GM10847 (cell line): ENCODE measurements around the gene ROPN1L.

Experiments
- POLR2A ChIP-seq: IDR thresholded peaks from 2 replicates; pipeline ENCODE4 v1.6.1; 2011; ENCODE audit not compliant: insufficient read length; ENCODE audit errors: extremely low read depth

The ROPN1L gene

DNA sequence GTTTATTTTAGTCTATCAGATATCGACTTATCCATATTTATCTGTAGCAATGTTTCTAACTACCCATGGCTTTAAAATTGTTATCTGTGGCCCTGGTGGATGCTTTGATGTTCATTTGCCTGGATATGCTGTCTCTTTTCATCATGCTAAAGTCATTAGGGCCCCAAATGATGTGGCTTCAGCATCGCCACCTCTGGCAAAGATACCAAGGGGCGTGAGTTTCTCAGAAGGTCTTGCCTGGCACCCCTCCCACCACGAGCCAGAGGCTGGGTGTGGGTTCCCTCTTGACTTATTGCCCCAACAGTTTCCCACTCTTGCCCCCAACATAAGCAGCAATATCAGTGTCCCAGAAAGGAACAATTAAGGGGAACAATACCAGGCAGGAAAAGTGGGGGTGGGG lies 5.4 kb downstream of the ROPN1L start:
- no peak for TF ChIP-seq POLR2A

DNA sequence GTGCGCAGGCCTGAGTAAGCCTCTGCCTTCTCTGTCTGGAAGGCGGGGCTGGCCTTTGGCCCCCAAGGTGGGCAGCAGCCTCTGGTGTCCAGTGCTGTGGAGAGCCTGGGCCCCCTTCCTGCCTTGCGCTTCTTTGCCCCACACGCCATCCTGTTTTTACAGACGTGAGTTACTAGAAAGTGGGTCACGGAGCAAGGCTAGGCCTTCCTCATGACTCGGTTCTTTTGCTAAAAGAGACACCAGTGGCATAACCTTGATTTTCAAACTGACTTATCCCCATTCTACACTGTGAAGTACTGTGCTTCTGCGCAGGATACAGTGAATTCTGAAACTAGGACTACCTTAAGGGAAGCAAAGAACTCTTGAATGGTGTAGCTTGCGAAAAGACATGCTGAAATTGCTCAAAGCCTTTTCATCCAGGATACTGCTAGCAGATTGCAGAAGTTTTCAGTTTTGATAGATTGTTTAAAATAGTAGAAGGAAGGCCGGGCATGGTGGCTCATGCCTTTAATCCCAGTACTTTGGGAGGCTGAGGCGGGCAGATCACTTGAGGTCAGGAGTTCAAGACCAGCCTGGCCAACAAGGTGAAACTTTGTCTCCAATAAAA lies 7.2 kb downstream of the ROPN1L start:
- TF ChIP-seq POLR2A: no peak

DNA sequence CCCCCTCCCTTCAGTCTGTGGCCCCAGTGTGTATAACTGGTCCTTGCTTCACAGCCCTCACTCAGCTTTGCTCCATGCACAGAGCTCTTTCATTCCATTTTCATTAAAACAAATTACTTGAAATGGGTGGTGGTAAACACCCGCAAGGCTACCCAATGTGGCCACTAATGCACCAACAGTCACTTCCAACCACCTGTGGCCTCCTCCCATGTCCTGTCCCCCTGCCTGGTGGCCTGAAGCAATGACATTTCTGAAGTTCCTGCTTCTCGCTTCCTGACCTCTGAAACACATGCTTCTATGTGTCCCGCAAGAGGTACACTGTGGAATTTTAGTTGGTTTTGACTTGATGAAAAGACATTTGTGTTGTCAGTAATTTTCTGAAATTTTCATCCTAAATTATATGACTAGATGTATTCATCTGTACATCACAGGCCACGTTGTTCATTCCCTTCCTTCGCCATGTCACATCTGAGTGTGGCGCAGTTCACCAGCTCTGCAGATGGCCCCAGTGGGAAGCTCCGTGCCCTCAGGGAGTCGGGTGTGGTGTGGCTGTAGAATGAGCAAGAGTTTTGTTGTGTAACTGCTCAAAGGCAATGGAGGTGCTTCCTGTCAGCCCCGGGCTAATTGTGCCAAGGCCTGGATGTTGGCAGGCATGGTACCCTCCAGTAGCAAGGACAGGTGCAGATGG lies 9.6 kb downstream of the ROPN1L start:
- TF ChIP-seq POLR2A: no peak

DNA sequence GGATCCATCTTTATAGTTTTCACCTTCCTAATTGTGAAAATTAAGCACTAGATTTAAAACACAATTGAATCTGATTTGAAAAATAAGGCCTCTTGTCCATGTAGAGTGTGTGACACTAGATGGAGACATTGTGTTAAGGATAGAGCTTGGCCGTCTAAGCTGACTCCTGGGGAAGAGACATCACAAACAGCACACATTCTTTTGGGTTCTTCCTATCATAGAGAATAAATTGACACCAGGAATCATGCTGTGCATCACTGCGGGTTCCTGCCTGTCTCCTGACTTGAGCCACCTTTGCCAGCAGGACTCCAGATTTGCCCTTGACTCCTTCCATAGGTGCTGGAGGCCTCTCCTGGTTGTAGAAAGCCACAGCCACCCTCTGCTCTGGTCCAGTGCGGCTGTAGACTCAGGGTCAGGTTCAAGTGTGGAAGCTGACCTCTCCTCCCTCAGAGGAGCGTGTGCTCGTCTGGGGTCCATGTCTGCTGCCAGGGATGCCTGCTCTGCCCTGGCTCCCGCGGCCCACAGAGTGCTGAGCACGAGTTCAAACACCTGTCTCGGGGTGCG lies 11.2 kb downstream of the ROPN1L start:
- no peak for TF ChIP-seq POLR2A

DNA sequence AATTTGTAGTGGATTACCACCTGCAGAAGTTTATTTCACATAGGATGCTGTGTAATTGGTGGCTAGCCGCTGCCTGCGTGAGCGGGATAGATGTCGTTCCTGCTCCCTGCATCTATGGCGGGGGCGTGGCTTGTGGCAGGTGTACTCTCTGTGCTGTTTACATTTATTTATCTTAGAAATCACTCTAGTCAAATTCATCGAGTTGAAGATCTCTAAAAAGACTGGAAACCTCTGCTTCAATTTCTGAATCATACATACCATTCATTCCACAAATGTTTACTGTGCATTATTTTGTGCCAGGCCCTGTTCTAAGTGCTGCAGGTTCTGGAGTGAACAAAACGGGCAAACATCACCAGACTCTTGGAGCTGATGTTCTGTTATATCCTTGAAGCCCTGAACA lies 11.9 kb downstream of the ROPN1L start:
- TF ChIP-seq POLR2A: no peak

DNA sequence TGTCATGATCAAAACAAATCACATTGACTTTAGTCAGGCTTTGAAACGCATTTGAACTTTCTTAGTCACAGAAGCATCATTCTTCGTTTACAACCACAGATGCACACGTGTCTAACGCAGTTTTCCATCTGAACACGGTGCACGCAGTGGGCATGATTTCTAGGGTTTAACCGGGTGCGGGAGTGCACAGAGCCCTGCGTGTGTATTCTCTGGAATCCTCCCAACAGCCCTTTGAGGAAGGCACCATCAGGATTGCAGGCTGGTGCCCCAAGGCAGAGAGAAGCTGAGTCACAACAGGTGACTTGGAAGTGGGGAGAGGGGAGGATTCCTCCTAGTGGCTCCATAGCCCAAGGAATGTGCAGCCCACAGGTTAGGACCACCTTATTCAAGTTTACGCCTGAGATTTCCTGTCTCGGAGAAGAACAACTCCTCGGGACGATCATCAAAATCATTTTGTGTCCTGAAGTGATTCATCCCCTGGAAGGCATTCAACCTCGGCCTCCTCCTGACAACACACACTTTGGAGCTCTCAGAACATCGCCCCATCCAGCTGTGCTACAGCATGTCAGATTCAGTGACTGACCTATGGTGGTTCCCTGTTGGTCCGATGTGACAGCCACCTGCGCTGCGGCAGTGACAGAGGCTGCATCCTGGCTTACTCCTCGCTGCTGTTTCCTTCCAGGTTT lies 13.1 kb downstream of the ROPN1L start:
- TF ChIP-seq POLR2A: no peak

DNA sequence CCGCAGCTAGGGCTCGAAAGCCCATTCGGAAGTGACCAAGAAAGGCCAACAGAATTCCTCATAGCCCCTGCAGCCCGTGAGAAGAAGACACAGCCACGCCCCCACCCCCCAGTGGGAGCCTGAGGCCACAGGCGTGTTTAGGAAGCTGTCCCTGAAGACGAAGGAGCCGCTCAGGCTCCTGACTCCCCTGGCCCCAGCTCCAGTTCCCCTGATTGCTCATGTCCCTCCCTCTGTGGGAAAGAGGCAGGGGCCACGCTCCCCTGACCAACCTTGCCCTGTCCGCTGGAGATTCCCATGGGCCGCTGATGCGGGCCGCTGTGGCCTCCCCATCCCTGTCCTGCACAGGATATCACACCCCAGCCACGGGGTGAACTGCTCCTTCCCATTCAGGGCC lies 13.6 kb downstream of the ROPN1L start:
- no peak for TF ChIP-seq POLR2A

DNA sequence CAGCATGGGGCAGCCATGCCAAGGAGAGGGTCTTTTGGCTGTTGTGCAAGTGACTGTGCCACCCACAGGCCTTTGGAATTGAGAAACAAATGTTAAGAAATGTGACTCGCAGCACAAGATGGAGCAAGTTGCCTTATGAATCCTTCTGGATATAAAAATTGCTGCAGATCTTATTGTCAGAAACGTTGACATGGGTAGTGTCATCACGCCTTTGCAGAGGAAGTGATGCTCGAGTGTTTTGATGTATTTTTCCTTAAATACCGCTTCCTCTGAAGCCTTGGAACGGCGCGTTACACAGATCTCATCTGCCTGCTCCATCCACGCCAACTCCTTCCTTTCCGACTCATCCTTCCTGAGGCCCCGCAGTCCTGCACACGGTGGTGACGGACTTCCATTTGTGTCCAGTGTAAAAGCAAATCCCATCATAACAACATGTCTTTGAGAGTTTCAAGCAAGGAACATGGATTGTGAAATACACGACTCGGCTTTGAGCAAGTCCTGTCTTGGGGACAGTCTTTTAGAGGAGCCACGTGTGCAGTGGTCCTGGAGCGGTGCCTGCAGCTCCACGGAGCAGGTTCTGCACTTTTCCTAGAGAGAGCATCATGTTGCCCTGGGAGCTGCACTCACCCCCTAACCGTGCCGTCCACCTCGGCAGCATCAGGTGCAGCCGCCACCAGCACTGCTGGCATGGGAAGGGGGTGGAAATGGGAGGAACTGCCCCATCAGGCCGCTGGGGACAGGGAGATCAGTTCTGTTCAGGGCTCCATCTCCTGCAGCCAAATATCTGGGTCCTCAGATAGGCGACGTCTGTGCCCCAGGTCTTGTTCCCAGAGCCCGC lies 15.1 kb downstream of the ROPN1L start:
- no peak for TF ChIP-seq POLR2A

DNA sequence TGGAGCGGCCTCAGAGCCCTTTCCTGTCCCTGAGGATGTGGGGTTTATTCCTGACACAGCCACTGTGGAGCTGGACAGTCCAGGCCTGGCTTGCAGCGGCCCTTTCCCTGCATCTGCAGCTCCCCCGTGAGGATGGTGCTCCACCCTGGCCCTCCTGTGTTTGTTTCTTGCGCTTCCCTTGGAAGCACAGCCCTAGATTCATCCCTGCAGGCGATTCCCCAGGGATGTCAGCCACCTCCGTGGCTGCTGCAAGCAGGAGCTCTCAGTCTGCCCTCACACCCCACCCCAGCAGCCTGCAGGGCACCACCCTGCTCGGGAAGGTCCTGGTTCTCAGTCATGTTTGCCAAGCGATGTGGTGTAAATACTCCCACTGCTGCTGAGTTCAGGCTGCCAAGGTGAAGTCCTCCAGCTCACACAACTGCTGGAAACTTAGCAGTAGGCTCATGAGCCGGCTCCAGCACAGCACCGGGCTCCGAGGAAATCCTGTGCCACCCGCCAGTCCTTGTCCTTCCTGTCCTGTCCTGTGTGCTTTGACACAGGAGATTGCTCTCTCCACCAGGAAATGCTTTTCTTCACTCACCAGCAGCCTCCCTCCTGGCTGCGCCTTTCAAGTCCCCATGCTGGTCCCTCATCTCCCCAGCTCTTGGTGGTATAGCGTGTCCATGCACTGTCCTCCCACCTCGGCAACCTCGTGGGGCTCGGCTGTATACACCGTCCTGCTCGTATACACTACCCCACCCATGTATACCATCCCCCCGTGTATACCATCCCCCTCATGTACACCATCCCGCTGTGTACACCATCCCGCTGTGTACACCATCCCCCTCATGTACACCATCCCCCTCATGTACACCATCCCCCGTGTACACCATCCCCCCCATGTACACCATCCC lies 16.2 kb downstream of the ROPN1L start:
- TF ChIP-seq POLR2A: no peak

DNA sequence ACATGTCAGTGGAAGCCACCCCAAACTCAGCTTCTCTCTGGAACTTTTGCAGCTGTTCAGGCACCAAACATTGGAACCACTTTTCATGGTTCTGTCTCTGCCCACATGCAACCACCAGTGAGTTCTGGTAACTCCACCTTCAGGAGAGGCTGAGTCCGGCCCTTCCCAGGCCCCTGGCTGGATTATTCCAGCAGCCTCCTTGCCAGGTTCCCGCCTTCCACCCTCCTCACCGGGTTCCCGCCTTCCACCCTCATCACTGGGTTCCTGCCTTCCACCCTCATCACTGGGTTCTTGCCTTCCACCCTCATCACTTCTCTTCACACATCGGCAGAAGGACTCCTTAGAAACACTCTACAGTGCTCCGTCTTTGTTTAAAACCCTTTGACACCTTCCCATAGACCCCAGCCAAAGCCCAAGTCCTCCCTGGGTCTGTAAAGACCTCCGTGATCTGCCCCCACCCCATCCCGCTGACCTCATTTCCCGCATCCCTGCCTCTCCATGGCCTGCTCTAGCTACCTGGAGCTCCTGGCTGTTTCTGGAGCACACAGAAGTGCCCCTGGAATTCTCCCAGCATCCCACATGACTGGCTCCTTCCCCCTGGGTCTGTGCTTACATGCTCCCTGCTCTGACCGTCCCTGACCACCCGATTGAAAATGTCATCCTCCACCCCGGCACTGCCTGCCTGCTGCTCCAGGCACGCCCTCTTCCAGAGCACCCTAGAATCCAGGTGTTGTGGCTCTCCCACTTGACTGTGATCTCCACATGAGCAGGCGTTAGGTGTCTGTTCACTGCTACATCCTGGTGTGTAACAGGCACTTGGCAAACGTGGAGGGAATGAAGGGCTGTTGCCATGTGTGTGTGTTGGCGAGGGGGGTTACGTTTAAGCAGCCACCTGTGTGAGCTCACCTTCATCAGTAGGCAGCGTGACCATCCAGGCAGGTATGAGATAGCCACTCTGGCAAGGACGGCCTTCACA lies 17.7 kb downstream of the ROPN1L start:
- TF ChIP-seq POLR2A: no peak

DNA sequence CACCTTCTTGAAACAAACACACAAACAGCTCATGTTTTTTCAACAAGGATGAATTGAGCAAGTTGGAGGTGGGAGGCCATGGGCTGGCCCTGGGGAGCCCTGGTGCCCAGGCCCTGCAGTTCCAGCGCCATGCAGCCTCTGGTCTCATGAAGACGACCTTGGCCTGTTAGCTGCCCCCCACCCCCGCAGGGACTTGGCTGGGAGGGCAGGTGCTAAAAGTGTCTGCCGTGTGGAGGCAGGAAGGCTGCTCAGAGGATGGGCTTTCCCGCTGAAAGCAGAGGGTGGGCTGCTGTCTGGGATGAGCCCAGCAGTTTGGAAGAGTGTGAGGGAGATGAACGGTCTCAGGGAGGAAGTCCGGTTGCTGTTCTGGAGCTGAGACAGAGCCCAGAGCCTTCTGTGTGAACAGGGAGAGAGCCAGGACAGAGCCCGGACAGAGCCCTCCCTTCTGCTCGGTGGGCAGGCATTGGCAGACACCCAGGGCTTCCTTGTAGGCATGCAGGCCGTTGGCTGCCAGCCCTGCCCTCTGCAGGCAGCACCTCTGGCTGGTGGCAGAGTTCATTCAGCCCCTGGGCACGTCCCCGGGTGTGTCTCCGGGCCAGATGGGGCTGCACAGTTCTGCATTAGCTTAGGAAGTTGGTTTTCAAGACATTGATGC lies 18.7 kb downstream of the ROPN1L start:
- TF ChIP-seq POLR2A: no peak

DNA sequence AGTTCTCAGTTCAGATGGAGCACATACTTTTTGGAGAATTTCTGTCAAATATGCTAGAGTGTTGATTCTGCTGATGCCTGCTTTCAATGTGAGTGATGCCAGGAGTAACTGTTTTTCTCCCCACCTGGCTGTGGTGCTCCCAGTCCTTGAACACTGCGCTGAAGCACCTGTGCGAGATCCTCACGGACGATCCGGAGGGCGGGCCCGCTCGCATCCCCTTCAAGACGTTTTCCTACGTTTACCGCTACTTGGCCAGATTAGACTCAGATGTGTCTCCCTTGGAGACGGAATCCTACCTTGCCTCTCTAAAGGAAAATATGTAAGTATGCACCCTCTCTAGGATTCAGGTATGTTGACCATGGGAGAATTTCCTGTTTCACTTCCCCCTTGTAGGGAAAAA lies 19.4 kb downstream of the ROPN1L start:
- no peak for TF ChIP-seq POLR2A
